RWPE2 (cell line): ENCODE data around the gene RELA.

Experiments used
- ATAC-seq: fragments of 200-7000 bp; cut with Tn5 transposase; 3 replicates; pipeline ENCODE4 v1.9.1; 2021; ENCODE audit warnings: low read depth
- DNase-seq: peaks from one replicate; pipeline ENCODE4 v3.0.0-alpha.2; 2020; ENCODE audit warnings: low spot score
- H3K27ac ChIP-seq: fragments of 450-650 bp; 2 replicates; pipeline ENCODE4 v1.5.1; 2017; ENCODE audit warnings: mild to moderate bottlenecking; ENCODE audit not compliant: poor library complexity, severe bottlenecking
- H3K27me3 ChIP-seq: fragments of 250-450 bp; sonication (Bioruptor Pico); 2 replicates; pipeline ENCODE4 v1.5.1; 2021; ENCODE audit warnings: mild to moderate bottlenecking, moderate library complexity; ENCODE audit not compliant: insufficient read depth, poor library complexity, severe bottlenecking
- H3K36me3 ChIP-seq: fragments of 250-450 bp; sonication (Bioruptor Pico); 2 replicates; pipeline ENCODE4 v1.5.1; 2020; ENCODE audit warnings: low read depth, mild to moderate bottlenecking, moderate library complexity
- H3K4me1 ChIP-seq: fragments of 250-450 bp; sonication (Bioruptor Pico); 2 replicates; pipeline ENCODE4 v1.5.1; 2021; ENCODE audit warnings: mild to moderate bottlenecking, moderate library complexity; ENCODE audit not compliant: insufficient read depth, poor library complexity, severe bottlenecking
- H3K4me3 ChIP-seq: fragments of 250-450 bp; sonication (Bioruptor Pico); 2 replicates; pipeline ENCODE4 v1.5.1; 2021; ENCODE audit warnings: mild to moderate bottlenecking, moderate library complexity; ENCODE audit not compliant: severe bottlenecking
- H3K9me3 ChIP-seq: fragments of 250-450 bp; sonication (Bioruptor Pico); 2 replicates; pipeline ENCODE4 v1.5.1; 2021; ENCODE audit warnings: mild to moderate bottlenecking, moderate library complexity; ENCODE audit not compliant: severe bottlenecking
- CTCF ChIP-seq: fragments of 450-650 bp; IDR thresholded peaks from one replicate; pipeline ENCODE4 v1.5.1; 2017; ENCODE audit warnings: mild to moderate bottlenecking, moderate library complexity; ENCODE audit not compliant: poor library complexity, severe bottlenecking

Gene RELA

DNA sequence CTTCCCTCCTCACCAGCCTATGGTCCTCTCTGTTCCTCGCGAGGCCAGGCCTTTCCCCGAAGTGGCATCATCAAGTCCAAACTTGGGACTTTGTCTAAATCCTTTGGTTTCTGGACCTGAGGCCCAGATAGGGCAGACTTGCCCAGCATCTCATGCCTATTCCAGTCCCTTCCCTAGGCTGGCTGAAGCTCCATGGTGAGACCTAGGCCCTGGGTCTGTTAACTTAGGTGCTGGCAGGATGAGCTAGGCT is 11.5 kb downstream of the RELA start:
- ATAC-seq (no peak), DNase-seq (no peak)
- H3K4me3 ChIP-seq: no peak overlapping the region
- no peaks in the 10 kb centered on the region for H3K9me3 ChIP-seq
- H3K36me3 ChIP-seq: peaks cover 19% of the 10 kb centered on the region
- peak overlapping the region; percentile 68 for H3K27ac ChIP-seq
- TF ChIP-seq CTCF: no peak
- no peaks in the 10 kb centered on the region for H3K27me3 ChIP-seq
- peaks cover 19% of the 10 kb centered on the region for H3K4me1 ChIP-seq

- Histone ChIP-seq H3K27me3 (no peaks in the 10 kb centered on the region), H3K9me3 (no peaks in the 10 kb centered on the region), H3K27ac (peak overlapping the region; percentile 68), H3K36me3 (peaks cover 14% of the 10 kb centered on the region), H3K4me3 (no peak overlapping the region), H3K4me1 (peaks cover 19% of the 10 kb centered on the region)
- no peak for TF ChIP-seq CTCF
- ATAC-seq (peak; percentile 17), DNase-seq (peak; percentile 79)
Observed at GRCh38 chr11:65650547-65651338, 12.0 kb downstream of the RELA start.

GRCh38 chr11:65649656-65650546 is 12.8 kb downstream of the RELA start:
- TF ChIP-seq CTCF: no peak
- peaks cover 19% of the 10 kb centered on the region for H3K4me1 ChIP-seq
- peaks cover 6% of the 10 kb centered on the region for H3K36me3 ChIP-seq

DNA sequence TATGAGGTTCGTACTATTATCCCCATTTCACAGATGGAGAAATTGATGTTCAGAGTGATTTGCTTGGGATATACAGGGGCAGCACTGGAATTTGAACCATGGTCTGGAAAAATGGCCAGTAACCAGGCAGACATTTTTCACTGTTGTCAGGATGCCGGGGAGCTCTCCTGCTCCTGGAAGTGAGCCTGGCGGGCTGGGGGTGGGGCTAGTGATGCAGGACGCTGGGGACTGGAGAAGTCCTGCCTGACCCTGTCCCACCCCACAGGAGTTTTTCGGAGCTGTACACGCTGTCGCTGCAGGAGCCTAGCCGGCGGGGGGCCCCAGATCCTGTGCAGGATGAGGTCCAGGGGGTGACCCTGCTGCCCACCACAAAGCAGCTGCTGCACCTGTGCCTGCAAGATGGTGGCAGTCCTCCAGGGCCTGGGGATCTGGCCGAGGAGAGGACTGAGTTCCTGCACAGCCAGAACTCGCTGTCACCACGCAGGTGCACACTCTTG is 13.7 kb downstream of the RELA start:
- Histone ChIP-seq H3K27me3 (no peaks in the 10 kb centered on the region), H3K36me3 (peaks cover 6% of the 10 kb centered on the region; the same call in 1 of the 2 replicates), H3K27ac (no peak overlapping the region), H3K4me3 (no peak overlapping the region), H3K9me3 (no peaks in the 10 kb centered on the region), H3K4me1 (peaks cover 19% of the 10 kb centered on the region)
- peak; percentile 56 for DNase-seq
- no peak for ATAC-seq
- no peak for TF ChIP-seq CTCF

More at GRCh38 chr11:65649656-65650546, 12.8 kb downstream of the RELA start:
- no peak for ATAC-seq
- peak; percentile 51 for DNase-seq
- no peaks in the 10 kb centered on the region for H3K9me3 ChIP-seq
- H3K4me3 ChIP-seq: no peak overlapping the region
- H3K27me3 ChIP-seq: no peaks in the 10 kb centered on the region
- peak overlapping the region; percentile 68 for H3K27ac ChIP-seq
